SKM-1 treated with dmso at 0.1 percent for 144 hours (cell line): ENCODE results near the gene WDR5.

Experiments used
- DNase-seq: peaks from one replicate; lab custom pipeline; 2025; ENCODE audit not compliant: unreplicated experiment; lab: John Stamatoyannopoulos, UW

Gene WDR5

DNA sequence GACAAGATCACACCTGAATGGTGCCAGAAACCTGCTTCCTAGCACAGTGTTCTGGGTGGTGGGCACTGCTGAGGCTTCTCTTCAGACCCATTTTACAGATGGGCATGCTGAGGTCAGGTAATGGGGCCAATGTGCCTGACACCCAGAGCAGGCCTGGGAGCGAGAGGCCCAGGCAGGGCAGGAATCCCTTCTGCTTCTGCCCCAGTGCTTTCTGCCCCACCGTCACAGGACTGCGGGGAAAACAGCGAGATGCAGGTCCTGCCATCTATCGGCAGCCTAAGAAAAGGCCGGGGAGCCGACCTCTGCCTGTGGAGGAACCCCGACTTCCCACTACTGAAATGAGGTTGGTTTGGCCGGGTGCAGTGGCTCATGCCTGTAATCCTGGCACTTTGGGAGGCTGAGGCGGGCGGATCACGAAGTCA lies 51.2 kb downstream of the WDR5 start:
- DNase-seq, result peak; percentile 8

DNA sequence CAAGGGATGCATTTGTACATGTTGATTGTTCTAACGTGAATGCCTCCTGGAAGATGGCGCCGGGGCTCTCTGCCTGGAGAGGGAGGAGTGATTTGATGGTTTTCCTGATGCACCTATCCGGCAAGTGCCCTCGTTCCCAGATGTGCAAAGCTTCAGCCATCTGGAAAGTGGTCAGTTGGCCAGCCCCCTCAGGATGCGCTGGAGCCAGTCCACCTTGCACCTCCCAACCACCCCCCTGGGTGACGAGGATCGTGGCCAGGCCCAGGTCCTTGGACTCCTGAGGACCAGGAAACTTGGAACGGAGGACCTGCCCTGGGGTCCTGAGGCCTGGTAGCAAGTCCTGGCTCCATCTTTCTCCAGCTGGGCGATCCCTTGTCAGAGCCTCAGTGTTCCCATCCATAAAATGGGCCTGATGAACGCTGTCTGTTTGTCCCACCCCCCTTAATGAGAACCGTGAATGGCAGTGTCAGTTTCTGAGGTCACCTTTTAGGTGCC lies 52.1 kb downstream of the WDR5 start:
- DNase-seq, result no peak

DNA sequence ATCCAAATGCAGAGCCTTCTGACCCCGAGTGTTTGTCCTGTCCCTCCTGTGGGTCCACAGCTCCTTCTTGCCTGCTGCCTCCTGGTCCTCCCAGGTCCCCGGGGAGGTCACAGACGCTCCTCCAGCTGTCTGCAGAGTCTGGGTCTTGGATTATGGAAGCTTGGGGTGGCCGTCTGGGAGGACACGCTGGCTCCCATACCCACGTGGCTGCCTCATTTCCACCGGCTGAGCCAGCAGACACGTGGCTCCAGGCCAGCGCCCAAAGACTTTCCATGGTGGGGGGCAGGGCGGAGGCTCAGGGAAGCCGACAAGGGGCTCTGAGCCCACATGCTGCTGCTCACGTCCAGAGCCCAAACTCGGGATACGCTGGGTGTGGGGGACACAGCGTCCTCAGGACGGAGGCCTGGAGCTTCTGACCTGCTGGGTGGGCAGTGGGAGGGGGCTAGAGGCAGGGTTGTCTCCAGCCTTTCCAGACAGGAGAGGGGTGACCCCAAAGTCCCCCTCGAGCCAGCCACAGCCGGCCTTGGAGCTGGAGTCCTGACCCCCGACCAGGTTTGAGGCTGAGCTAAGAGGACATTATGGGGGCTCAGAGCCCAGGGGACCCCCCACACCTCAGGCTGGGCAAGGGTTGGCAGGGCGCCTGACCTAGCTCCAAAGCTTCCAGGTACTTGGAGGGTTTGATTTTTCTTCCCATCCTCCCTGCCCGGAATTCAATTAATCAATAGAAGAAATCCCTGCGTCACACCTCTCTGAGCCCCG lies 52.7 kb downstream of the WDR5 start:
- DNase-seq, result no peak

DNA sequence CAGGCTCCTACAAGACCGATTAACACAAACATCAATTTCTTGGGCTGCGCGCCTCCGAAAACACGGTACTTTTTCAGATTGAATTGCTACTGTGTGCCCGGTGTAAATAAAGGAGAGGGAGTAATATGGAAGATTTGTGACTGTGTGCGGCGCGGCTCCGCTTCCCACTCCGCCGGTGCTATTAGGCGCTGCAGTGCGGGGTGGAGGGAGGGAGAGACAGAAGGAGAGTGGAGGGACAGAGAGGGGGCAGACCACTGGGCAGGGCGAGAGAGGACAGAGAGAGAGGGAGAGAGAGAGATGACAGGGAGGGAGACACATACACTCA lies 53.2 kb downstream of the WDR5 start:
- no peak for DNase-seq

DNA sequence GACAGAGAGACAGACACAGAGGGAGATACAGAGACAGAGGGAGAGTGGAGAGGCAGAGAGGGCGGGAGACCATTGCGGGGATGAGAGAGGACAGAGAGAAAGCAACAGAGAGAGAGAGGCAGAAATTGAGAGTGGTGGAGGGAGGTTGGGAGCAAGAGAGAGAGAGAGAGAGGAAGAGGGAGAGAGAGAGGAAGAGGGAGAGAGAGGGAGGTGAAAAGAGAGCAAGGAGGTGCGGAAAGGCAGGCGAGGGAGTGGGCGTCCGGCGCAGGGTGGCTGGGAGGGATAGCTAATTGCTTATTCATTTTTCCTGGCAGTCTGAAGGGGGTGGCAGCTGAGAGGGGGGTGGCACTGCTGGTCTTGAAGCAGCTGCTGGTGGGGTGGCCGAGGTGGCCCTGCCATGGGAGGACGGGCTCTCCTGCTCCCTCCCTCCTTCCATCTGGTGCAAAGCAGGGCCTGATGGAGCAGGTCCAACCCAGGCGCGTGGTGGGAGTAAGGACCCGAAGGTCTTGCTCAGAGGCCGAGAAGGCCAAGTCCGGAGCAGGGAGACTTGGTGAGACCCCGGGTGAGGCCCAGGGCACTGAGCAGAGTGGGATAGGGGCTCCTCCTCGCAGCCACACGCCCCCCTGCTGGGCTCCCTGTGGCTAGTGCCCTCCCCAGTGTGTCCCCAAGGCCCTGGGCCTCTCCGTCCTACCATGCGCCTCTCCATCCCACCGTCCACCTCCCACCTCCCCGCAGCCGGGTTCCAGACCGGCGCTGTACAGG lies 53.8 kb downstream of the WDR5 start:
- DNase-seq, result no peak

DNA sequence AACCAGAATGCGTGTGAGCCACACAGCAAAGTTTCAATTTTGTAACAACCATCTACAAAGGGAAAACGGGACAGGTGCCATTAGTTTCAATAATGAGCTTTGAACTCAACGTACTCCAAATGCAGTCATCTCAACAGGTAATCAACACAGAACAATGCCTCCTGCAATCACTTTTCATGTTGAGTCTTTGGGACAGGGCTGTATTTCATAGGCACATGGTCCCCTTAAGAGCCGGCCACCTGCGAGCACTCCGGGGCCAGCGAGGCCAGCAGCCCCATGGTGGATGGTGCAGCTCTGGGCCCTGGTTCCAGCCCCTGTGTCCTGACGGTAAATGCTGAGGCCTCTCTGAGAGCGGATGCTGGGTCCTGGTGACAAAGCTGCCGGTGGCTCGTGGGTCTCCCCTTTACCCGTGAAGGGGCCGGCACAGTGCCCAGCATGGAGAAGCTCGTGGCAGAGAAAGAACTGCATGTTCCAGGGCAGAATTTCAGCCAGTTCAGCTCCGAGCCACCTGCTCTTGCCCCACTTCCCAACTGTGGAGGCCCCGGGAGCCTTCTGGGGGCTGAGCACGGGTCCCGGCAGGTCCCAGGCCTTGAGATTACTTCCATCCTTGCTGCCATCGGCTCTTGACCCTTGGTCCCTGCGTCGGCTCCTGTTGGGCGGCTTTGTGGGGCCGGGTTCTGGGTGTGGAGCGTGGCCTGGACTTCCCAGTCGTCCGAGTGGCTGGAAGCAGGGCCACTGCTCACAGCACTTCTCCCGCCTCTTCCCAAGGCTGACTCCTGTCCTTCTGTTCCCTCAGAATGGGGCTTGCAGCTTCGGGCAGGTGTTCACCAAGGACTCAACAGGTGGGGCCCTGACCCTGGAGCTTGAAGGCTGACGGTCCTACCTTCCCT lies 54.6 kb downstream of the WDR5 start:
- DNase-seq, result no peak

DNA sequence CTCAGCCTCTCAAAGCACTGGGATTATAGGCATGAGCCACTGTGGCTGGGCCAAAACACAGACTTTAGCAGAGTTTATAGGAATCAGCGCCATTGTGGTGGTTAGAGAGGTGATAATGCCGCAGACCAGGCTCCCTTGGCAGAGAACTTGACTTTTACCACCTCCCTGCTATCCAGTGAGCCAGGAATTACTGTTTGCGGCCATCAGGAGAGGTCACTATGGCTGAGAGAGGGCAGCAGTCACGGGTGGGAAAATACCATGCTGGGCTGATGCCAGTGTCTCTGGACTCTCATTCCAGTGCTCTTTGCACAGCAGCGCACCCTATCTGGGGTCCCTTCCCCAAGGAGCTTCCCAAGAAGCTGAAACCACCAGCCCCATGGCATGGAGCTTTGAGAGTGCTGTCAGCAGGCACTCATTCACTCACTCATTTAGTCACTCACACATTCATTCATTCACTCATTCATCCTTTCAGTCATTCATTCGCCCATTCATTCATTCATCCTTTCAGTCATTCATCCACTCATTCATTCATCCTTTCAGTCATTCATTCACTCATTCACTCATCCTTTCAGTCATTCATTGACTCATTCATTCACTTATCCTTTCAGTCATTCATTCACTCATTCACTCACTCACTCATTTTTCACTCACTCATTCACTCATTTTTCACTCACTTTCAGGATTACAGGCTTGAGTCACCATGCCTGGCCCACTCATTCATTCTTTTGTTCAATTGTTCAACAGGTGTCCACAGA lies 55.8 kb downstream of the WDR5 start:
- no peak for DNase-seq

DNA sequence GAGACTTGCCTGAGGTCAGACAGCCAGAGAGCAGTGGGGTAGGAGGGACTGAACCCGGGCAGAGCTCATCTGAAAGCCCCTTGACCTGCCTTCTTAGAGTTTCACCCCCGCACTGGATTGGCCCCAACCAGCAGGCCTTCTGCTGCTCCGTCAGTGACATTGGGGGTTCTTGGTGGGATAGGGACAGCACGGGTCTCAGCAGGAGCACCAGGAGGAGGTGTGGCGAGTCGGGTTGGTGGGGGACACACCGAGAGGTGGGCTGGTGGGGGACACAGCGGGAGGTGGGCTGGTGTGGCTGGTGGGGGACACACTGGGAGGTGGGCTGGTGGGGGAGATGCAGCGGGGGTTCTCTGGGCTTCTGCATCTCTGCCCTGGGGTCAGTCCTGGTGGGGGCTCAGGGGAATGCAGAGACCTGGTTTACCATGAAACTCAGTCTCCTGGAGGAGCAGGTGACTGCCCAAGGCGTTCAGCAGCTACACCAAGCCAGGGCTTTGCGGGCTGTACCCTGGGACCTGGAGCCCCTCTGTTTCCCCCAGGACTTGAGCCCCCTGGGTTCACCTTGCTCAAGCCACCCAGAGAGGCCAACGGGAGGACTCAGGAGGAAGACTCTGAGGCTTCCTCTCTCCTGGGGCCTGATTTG lies 56.5 kb downstream of the WDR5 start:
- DNase-seq, result no peak

DNA sequence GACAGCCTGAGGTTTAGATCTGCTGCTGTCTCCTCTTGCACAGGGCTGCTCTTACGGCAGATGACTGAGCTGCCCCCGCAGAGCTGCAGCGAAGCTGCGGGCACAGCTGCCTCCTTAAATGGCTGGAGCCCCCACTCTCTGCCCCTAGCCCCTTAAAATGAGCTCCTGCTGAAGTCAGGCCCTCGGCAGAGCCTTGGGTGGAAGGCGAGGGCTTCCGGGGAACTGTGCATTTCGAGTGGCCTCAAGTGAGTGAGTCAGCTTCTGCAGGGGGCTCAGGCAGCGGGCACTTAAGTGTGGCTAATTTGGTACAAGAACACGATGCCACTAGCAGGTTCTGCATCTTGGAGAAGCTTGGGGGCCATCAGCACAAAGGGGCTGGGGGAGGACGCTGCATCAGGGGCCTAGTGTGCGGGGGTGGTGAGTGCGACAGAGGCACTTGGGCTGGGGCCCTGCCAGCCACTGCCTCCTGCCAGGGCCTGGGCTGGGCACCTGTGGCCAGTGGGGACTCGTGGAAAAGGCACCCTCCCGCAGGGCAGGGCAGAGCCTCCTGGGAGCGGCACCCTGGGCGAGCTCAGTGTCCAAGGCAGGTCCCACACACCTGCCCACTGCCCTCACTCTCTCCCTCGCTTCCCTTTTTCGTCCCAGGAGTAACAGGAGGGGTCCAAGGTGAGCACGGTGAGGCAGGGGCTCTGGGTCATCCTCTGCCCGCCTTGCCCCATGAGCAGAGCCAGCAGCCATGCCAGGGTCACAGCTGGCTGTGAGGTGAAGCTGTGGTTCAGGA lies 57.3 kb downstream of the WDR5 start:
- no peak for DNase-seq

DNA sequence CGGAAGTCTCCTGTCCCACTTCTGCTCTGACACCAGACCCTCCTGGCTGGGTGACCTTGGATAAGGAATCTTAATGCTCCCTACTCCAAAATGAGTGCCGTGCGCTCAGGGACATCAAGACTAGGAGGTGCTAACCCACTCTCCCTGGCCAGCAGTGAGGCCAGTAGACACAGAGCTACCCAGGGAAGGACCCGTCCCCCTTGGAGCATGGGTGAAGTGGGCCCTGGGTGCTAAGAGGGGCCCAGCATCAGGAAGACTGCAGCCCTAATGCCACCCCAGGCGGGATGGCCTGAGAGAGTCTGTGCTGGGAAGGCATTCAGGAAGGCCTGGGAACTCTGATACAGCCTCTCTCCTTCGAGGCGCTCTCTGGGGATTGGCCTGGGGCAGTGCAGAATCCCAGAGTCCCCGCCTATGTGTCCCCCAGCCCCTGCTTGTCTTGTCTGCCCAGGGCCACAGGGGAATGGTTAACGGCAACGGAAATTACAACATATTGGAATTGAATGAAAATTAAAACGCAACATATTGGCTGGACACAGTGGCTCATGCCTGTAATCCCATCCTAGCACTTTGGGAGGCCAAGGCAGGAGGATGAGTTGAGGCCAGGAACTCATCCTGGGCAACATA lies 58.1 kb downstream of the WDR5 start:
- DNase-seq, result no peak

DNA sequence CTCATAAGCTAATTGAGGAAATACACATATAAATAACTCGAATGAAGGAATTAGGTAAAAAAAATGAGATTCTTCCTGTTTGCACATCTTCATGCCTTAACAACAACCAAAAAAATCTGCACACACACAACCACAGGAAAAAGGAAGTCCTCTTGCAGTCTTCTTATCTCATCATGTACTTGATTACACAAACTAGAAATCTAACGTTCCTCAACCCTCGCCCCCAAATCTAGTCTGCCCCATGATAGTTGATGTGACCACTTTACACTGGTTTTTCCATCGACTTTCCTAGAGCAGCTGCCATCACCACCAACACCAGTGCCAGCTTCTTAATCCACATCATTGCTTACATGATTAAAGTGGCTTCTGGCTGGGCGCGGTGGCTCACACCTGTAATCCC lies 59.7 kb downstream of the WDR5 start:
- DNase-seq, result peak; percentile 83

DNA sequence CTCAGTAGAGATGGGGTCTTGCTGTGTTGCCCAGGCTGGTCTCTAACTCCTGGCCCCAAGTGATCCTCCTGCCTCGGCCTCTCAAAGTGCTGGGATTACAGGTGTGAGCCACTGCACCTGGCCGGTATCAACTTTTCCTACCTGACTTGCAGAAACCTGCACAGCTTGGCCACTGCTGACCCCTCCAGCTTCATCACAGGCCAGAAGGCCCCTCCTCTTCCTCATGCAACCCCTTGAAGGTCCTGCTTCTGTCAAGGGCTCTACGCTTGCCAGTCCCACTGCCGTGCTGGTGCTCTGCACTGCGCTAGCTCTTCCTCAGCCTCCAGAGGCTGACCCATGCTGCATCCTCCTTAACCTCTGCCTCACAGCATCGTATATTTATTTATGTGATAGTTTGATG lies 61.0 kb downstream of the WDR5 start:
- no peak for DNase-seq

DNA sequence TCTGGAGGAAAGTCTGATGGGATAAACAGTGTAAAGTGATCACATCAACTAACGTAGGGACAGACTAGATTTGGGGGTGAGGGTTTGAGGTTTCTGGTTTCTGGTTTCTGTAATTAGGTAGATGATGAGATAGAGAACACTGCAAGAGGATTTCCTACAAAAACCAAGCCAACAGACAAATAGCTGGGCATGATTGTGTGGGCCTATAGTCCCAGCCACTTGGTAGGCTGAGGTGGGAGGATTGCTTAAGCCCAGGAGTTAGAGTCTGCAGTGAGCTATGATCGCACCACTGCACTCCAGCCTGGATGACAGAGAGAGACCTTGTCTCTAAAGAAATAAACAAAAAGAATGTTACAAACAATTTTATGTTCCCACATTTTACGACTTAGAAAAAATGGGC lies 62.9 kb downstream of the WDR5 start:
- DNase-seq, result no peak

DNA sequence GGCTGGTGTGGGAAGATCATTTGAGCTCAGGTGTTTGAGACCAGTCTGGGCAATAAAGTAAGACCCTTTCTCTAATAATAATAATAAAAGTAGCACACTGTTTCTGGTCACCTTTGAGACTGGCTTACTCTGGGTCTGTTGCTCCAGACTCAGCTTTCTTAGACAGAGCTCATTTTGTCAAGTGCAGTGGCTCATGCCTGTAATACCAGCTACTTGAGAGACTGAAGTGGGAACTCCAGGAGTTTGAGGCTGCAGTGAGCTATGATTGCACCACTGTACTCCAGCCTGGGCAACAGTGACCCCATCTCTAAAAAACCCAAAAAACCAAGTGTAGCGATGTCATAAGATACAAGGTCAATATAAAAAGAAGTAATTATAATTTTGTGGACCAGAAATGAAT lies 64.8 kb downstream of the WDR5 start:
- no peak for DNase-seq

DNA sequence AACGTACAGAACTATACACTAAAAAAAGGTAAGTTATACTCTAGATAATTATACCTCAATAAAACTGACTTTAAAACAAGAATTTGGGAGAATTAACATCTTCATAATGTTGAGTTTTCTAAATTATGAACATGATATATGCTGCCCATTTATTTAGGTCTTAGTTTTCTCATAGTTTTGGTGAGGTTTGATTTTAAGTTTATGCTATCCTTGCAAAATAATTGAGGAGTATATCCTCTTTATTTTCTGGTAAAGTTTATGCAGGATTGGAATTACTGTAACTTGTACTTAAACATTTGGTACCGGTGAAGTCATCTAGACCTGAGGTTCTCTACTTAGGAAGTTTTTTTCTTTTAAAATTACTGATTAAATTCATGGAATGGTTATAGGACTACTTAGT lies 67.3 kb downstream of the WDR5 start:
- DNase-seq, result no peak

DNA sequence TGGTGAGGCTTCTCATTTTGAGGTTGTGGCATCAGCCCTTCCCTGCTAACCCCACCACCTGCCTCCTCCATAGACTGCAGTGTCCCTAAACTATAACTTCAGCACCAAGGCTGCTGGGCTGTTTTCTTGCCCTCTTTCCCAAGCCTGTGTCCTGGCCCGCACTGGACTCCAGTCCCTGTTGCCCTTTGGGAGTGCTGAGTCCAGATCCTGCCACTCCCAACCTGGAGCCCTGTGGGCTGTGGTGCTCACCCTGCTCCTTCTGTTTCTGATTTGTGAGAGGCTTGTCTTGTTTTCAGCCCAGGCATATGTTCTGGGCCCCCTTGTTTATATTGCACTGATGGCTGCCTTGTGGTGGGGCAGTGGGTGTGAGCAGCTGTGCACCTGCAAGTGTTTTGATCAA lies 68.2 kb downstream of the WDR5 start:
- DNase-seq, result no peak

DNA sequence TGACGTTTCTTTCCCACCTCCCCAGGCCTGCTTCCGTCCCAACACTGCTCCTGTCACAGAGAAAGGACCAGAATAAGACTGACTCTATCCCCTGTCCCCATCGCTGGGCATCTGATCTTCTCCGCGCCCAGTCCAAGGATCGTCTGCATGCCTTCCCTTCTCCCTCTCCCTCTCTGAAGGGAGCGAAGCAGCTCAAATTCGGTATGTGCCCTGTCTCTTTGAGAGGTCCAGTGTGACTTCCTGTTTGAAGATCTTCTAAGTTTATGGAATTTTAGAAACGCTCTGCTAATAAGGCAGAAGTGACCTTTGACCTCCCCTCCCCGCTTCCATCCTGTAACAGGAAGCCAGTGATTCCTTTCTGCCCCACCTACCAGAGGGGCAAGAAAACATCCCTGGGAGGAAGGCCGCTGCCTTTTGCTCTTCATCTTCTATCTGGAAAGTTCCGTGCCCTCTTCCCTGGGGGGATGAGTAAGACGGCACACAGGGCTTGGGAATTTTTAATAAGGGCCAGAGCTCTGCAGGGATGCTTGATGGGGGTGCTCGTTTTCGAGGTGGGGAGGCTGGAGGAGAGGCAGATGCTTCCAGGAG lies 69.2 kb downstream of the WDR5 start:
- DNase-seq, result no peak

DNA sequence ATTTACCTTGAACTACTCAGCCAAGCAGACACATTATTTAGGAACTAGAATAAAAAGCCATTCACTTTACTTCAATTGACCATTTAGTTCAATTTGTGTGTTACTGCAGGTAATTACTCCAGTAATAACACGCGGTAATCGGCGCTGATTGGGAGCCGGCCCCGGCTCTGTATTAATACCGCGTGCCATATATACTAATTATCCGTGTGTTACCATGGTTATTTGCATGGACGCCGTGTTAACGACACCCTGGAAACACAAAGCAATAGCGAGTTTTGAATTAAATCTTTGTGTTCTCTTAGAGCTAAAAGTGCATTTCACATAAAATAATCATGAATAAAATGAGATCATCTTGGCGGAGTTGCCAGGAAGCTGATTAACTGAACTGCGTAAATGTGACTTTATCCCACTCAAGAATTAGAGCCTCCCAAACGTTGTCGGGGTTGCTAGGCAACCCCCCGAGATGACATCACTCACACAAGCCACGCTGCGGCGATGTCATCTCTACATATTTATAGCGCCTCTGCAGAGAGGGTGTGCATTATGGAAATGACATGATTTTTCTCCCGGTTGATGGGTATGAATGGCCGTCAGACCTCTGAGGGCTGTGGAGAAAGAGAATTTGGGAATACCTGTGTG lies 69.9 kb downstream of the WDR5 start:
- no peak for DNase-seq
